ENCODE measurements around the gene ECI1. TPM values are rescaled to one million over a fixed set of nuclear protein-coding genes. Genes with fewer than 3 reads are reported as not detected.

ECI1 gene
- total RNA-seq, 1 experiment from 2014 or later = 95.4 TPM

DNA sequence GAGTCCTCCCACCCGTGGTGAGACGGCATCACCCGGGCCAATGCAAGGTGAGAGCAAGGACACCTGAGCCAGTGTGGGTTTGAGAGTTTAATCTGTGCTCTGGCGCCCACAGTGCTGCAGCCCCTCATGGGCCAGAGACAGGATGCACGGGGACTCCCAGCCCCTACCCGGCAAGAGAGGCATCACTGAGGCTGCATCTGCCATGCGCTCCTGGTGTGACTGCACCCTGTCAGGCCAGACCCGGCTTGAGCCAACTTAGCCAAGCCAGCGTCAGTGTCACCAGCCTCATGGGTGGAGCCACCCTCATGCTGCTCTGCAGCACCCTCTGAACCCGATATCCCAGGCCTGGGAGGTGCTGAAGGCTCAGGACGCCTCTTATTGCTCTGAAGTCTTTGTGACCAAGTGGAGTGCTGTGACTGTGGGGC is 39.5 kb downstream of the ECI1 start:
- peaks cover 6% of the 10 kb centered on the region for H3K79me1 ChIP-seq (ENCODE audit: insufficient read depth, low read depth, low read length, poor library complexity, severe bottlenecking)
- H3K18ac ChIP-seq (ENCODE audit: insufficient read length, low read depth, low read length) = no peak overlapping the region
- H3K27me3 Mint-ChIP-seq (ENCODE audit: low read depth) = no peaks in the 10 kb centered on the region; the same call in 1 of the 2 replicates
- no peak overlapping the region for H2BK5ac ChIP-seq (ENCODE audit: insufficient read length, low read length)
- H2AK5ac ChIP-seq (ENCODE audit: insufficient read length, low read length) = no peak overlapping the region
- no peaks in the 10 kb centered on the region for H4K20me1 ChIP-seq (ENCODE audit: control insufficient read depth, insufficient read depth, insufficient read length)
- H3K56ac ChIP-seq (ENCODE audit: insufficient read length, low read depth, low read length) = no peak overlapping the region
- peaks cover 8% of the 10 kb centered on the region for H3K23me2 ChIP-seq (ENCODE audit: insufficient read length, low read depth, low read length, poor library complexity, severe bottlenecking)
- peaks cover 13 to 15% of the 10 kb centered on the region in 2 experiments for H3K4me1 Mint-ChIP-seq
- H3K4me1 ChIP-seq (ENCODE audit: insufficient read depth, low read length) = no peaks in the 10 kb centered on the region
- no peak overlapping the region for H3K27ac ChIP-seq (ENCODE audit: insufficient read length, low read depth, low read length)
- DNase-seq = no peak
- H3K9me3 ChIP-seq (ENCODE audit: control insufficient read depth, low read depth, low read length) = no peaks in the 10 kb centered on the region
- no peak overlapping the region for H3K4ac ChIP-seq (ENCODE audit: low read depth, low read length)
- H2BK20ac ChIP-seq (ENCODE audit: low read depth, low read length, poor library complexity, severe bottlenecking) = no peak overlapping the region
- H3K9me3 Mint-ChIP-seq = no peaks in the 10 kb centered on the region
- no peak overlapping the region for H2BK12ac ChIP-seq (ENCODE audit: insufficient read length, low read depth, low read length)
- H4K8ac ChIP-seq (replicated peaks; ENCODE audit: insufficient read length, low read depth, low read length) = no peak overlapping the region
- H3K27me3 ChIP-seq (ENCODE audit: insufficient read depth, low read length) = no peaks in the 10 kb centered on the region
- H3K4me2 ChIP-seq (ENCODE audit: insufficient read depth, insufficient read length, low read length) = no peak overlapping the region
- H4K5ac ChIP-seq (ENCODE audit: insufficient read length, low read depth, low read length) = no peak overlapping the region
- H2AFZ ChIP-seq (ENCODE audit: low read length) = no peak overlapping the region
- peaks cover 15 to 45% (median 40%) of the 10 kb centered on the region in 3 experiments; a peak in 6 of 7 replicates for H3K36me3 Mint-ChIP-seq (ENCODE audit: insufficient read depth in 1 of 3, low read depth in 3 of 3)
- H3K4me3 Mint-ChIP-seq = peak overlapping the region; percentile 53 to 77; a peak in 4 of 5 replicates
- TF ChIP-seq, protein P1, sequence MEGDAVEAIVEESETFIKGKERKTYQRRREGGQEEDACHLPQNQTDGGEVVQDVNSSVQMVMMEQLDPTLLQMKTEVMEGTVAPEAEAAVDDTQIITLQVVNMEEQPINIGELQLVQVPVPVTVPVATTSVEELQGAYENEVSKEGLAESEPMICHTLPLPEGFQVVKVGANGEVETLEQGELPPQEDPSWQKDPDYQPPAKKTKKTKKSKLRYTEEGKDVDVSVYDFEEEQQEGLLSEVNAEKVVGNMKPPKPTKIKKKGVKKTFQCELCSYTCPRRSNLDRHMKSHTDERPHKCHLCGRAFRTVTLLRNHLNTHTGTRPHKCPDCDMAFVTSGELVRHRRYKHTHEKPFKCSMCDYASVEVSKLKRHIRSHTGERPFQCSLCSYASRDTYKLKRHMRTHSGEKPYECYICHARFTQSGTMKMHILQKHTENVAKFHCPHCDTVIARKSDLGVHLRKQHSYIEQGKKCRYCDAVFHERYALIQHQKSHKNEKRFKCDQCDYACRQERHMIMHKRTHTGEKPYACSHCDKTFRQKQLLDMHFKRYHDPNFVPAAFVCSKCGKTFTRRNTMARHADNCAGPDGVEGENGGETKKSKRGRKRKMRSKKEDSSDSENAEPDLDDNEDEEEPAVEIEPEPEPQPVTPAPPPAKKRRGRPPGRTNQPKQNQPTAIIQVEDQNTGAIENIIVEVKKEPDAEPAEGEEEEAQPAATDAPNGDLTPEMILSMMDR (conservative IDR thresholded peaks at IDR 0.05) = no peak
- H2BK15ac ChIP-seq (ENCODE audit: low read depth, low read length) = no peak overlapping the region
- no peak overlapping the region for H2BK120ac ChIP-seq (ENCODE audit: low read depth, low read length, poor library complexity, severe bottlenecking)
- peaks cover 6% of the 10 kb centered on the region; the same call in 1 of the 2 replicates for H3K79me2 ChIP-seq (ENCODE audit: insufficient read depth, low read length)
- no peak overlapping the region for H3K9ac ChIP-seq (ENCODE audit: extremely low read depth, insufficient read length, low read length)
- no peak overlapping the region for H3T11ph ChIP-seq (ENCODE audit: low read length)
- H3K23ac ChIP-seq (ENCODE audit: insufficient read length, low read depth, low read length) = no peak overlapping the region
- no peak overlapping the region for H4K91ac ChIP-seq (ENCODE audit: insufficient read length, low read depth, low read length)
- H3K14ac ChIP-seq (ENCODE audit: insufficient read depth, low read length) = no peak overlapping the region
- WGBS (ENCODE audit: extremely low coverage, insufficient read length, low lambda C conversion rate) = no CpG with 5 or more reads among the region's 11 CpGs
- H3K27ac Mint-ChIP-seq = peak overlapping the region in 2 of 3 experiments; percentile 58 to 61; a peak in 3 of 7 replicates
